GM18517 (cell line): ENCODE results near the gene HNF1B.

Source experiments
- ATAC-seq: cut with Tn5 transposase; IDR thresholded peaks from one replicate; pipeline ENCODE4 v1.9.1; 2021; ENCODE audit warnings: mild to moderate bottlenecking, moderate library complexity; ENCODE audit not compliant: unreplicated experiment

Gene HNF1B

GRCh38 chr17:37762666-37763065 is 17.8 kb upstream of the HNF1B start:
- no peak for ATAC-seq

DNA sequence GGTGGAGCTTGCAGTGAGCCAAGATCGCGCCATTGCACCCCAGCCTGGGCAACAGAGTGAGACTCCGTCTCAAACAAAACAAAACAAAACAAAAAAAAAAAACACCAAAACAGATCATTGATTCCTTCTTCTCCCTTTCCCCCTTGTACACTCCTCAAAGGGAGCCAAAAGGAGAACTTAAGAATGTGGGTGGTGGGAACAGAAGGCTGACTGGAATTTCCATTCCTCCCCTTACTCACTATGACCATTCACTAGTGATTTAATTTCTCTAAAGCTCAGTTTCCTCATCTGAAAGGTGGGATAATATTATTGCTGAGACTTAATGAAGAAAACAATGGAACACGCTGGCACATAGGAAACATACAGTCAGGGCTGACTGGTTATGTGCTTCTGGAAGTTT is 17.1 kb upstream of the HNF1B start:
- ATAC-seq = no peak

- ATAC-seq = no peak
Measured at GRCh38 chr17:37761059-37761458, 16.2 kb upstream of the HNF1B start.

DNA sequence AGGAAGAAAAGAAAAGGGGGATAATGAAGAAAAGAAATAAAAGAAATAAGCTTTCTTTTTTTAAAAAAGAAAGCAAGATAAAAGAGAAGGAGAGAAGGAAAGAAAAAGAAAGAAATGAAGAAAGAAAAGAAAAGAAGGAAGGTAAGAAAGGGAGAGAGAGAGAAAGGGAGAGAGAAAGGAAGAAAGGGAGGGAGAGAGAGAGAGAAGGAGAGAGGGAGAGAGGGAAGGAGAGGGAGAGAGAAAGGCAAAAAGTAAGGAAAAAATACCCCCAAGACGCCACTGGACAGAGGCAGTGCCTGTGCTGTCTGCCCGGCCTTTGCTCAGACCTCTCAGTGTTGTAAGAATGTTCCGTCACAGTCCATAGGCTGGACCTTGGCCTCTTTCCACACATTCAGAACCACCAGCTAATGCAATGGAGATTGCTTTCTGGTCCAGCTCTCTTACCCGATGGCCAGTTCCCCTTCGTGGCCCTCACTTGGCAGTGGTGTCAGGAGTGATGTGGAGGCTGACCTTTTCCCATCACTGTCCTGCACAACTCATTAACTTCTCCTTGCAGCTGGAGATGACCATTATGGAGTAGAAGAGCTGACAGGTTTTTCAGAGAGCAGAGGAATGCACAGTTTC is 14.3 kb upstream of the HNF1B start:
- no peak for ATAC-seq

DNA sequence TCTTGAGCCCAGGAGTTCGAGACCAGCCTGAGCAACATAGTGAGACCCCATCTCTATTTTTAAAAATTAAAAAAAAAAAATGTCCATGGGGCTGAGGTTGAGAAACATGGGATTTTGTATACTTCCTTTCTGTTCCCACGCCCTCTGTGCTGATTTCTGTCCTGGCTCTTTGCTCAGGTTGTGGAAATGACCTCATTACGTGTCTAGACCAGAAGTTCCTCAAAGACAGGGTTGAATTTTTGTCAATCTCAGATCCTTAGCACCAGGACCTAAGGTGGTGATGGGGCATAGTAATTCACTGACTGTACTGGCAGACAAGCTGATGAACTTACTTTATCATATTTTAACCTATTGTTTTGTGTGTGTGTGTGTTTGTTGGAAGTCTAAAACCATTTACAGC is 11.2 kb upstream of the HNF1B start:
- no peak for ATAC-seq

- no peak for ATAC-seq
Measured at GRCh38 chr17:37755455-37755854, 10.6 kb upstream of the HNF1B start.

GRCh38 chr17:37754363-37754762 is 9.5 kb upstream of the HNF1B start:
- ATAC-seq = no peak

DNA sequence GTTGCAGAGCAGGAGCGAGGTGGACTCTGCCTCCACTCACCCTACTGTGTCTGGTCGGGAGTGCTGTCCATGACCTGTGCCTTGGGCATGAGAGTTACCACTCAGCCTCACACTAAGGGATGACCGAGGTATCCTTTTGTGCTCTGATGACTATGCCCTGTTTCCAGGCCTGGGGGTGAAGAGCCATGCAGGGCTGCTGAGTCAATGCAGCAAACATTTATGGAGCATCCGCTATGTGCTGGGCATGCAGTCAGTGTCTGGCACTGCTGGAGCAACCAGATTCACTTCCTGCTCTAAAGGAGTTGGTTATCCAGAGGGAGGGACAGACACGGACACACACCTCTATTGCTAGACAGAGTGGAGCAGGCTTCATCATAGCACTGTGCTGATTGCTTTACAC is 7.6 kb upstream of the HNF1B start:
- no peak for ATAC-seq

DNA sequence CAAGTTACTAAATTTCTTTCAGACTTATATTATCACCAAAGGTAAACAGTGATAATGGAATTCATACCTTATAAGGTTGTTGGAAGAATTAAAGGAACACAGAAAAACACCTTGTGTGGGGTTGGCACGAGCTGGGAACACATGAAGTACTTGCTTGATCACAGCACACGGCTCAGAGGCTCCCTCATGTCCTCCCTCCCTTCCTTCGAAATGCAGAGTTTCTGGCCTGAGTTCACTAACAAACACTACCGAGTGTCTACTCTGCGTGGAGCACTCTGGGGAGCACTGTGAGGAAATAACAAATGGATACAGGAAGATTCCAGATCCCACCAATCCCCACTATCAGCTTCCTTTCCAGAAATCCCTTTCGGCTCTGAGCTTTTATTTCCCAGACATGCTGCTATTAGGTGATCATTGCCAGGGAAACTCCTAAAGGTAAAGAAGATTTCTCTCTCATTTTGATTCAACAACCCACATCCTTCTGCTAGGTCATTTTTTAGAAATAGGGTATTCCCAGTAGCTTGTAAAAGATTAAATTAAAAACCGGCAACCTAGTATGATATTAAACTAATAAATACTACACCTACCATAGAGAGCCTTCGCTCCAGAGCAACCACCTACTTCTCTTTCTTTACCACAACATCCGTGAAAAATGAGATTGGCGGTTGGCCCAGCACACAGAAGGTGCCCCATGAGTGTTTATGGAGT is 6.1 kb upstream of the HNF1B start:
- no peak for ATAC-seq

GRCh38 chr17:37750292-37750691 is 5.4 kb upstream of the HNF1B start:
- ATAC-seq = no peak

DNA sequence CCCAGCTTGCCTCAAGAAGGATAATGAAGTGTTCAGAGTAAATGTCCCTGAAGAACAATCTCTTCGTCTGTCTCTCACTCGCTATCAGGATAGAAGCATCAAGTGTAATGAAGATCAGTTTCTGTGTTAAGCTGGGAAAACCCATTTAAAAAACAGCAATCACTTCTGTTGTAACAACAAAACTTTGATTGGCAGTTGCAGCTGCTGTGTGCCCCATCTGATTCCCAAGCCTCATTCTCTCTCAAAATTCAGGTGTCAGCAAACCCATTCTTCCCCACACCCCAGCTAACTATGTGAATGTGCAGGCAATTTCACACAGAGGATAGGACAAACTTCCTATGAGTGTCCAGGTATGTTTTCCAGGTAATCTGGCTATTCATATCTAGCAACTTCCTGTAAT is 2.4 kb upstream of the HNF1B start:
- no peak for ATAC-seq

- no peak for ATAC-seq
Measured at GRCh38 chr17:37746617-37747016, 1.8 kb upstream of the HNF1B start.

- ATAC-seq = no peak
Measured at GRCh38 chr17:37745801-37746426, 1.1 kb upstream of the HNF1B start.

- peak; percentile 18 for ATAC-seq
Measured at GRCh38 chr17:37744633-37744927, 279 bp downstream of the HNF1B start.

GRCh38 chr17:37743875-37744632 is 805 bp downstream of the HNF1B start:
- ATAC-seq = no peak

GRCh38 chr17:37743612-37743874 is 1.3 kb downstream of the HNF1B start:
- no peak for ATAC-seq

DNA sequence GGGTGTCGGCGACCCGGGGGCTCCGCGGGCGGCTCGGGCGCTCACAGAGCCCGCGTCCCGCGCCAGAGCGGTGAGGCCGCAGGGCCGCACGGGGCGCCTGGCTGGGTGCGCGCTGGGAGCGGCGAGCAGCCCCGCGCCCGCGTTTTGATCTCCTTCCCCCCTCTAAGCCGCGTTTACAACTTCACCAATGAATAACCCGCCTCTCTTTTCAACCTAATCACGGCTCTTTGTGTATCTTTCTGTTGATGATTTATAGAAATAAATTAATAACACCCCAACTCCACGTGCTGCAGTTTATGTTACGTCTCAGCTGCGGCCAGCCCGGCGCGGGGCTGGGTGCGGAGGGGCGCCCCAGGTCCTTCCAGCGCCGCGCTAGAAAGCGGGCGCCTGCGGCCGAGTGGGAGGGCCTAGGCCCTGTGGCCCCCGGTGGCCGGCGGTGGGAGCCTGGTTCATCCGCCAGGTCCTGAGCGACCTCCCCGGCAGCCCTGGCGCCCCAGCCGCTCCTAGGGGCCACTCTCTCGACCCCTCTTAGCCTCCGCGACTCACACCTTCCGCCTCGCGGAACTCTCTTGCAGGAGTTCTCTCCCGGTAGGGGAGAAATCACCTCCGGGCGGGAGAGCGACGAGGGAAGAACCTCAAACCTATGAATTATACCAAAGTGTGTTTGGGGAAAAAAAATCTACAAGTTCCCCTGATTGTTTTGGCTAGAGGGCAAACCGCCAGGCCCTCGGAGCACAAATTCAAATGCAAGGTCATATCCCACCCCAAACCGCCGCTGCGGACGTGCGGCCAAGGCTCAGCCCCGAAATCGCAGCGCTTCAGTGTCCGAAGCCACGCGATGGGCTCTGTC is 1.9 kb downstream of the HNF1B start:
- ATAC-seq = no peak

GRCh38 chr17:37742116-37742761 is 2.6 kb downstream of the HNF1B start:
- ATAC-seq = no peak

- ATAC-seq = no peak
Measured at GRCh38 chr17:37741341-37742115, 3.3 kb downstream of the HNF1B start.

- ATAC-seq = no peak
Measured at GRCh38 chr17:37740915-37741314, 3.9 kb downstream of the HNF1B start.
